HG03066 (cell line): ENCODE data around the gene AKR1B15.
"Not testable (repeated sequence)": the region's sequence is repeated elsewhere in the genome, so short reads cannot be mapped to it uniquely, and the experiment has no call there.

Experiments used
- ATAC-seq: cut with Tn5 transposase; IDR thresholded peaks from one replicate; pipeline ENCODE4 v1.9.1; 2021; ENCODE audit warnings: low read depth; ENCODE audit not compliant: unreplicated experiment

Gene AKR1B15

DNA sequence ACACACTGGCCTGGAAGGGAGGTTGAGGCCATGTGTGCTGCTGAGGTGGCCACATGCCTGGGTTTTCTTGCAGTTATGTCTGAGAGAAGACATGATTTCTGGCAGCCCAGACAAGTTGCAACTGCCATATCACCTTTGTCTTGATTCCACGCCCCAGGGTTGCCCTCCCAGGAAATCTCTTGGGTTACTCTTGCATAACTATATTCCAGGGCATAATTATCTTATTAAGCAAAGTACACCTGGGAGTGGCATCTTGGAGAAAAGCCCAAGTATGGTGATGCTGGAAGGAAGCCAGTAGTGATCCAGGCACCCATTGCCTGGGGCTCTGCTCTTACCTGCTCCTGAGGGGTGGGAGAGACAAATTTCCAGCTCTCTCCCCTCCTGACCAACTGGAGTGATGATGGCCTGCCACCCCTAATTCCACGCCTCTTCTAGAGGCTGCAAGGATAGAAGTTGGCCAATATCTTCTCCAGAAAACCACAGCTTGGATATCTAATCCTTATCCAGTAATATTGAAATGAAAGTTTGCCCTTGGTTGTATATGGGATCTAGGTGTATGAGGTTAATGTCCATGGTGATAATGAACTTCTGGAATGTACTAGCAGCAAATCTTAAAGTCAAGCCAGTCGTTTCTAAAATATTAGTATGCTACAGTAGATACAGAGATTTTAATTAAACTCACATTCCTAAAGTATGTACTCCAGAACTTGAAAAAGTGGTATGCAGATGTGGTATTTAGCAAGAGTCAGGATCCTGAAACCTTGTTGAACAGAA, 16.5 kb upstream of the AKR1B15 start:
- ATAC-seq, result no peak

DNA sequence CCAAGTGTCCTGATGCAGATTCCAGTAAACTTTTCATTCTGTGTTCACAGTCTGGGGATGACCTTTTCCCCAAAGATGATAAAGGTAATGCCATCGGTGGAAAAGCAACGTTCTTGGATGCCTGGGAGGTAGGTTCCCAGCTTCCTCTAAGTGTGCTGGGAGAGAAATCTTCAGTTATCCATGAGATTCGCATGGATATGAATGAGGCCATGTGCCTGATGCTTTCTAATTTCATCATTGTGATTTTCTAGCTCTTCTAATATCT, 16.0 kb upstream of the AKR1B15 start:
- no peak for ATAC-seq

DNA sequence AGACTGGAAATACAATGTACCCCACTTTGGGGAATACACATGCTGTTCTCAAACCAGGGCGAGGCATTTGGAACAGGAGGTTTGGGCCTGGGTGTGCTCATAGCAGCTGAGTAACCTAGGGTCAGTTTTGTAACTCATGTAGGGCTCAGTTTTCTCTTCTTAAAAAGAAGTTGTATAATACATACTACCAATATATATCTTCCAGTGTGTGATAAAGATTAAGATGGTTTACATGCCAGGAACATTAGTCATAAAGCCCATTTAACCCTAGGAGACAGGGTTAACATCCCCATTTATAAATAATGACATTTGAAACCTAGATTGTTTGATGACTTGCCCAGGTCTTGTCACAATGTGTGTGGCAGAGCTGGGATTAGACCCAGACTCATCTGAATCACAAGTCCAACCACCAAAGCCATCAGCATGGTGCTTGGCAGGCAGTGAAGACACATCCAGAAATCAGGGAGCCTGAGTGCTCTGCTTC, 15.6 kb upstream of the AKR1B15 start:
- no peak for ATAC-seq

DNA sequence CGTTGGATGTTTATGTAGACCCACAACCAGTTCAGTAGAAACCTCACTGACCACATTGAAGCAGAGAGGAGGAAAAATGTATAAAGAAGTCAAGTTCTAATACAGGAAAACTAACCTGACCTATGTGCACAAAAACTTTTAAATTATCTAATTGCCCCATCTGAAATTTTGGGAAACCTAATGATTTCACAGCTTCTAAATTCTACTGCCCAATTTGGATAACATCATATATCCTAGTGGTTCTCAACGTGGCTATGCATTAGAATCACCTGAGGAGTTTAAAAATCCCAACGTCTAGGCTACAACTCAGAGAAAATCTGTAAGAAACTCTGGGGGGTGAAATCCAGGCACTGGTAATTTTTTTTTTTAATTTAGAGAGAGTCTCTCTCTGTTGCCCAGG, 14.3 kb upstream of the AKR1B15 start:
- no peak for ATAC-seq

DNA sequence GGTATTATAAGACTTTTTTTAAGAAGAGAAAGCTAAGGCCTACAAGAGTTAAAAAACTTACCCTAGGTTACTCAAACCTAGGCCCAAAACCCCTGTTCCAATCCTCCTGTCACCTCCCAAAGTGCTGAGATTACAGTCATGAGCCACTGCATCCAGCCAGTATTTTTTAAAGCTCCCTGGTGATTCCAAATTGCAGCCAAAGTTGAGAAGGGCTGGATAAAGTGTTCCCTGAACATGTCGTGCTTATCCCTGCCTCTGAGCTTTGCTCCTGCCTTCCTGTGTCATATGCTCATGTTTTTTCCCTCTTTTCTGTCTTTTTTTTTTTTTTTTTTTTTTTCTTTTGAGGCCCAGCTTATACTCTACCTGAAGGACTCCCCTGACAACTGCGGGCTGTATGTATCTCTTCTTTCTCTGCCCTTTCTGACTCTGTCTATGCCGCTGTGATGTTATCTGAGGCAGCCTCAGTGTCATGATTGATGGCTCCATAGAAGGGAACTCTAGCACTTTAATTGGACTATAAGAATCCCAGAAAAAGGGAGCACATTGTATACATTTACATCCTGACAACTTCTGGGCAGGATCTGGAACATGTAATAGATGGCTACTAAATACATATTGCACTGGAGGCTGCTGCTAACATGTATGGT, 13.5 kb upstream of the AKR1B15 start:
- no peak for ATAC-seq

DNA sequence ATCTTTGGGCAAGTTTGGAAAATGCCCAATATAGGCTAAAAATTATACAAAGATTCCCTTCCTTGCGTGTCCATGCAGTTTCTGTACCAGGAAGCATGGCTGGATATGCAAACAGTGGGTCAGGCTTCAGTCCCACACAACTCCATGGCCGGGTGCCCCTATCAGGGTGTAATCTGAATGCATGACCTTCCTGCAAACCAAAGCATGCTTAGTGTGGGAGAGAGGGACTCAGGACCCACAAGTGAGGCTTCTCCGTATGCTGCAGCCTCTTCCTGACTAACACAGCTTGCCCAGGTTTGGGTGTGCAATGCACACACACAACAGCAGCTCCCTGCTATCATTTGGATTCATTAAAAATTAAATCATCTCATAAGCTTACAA, 13.0 kb upstream of the AKR1B15 start:
- ATAC-seq, result no peak

DNA sequence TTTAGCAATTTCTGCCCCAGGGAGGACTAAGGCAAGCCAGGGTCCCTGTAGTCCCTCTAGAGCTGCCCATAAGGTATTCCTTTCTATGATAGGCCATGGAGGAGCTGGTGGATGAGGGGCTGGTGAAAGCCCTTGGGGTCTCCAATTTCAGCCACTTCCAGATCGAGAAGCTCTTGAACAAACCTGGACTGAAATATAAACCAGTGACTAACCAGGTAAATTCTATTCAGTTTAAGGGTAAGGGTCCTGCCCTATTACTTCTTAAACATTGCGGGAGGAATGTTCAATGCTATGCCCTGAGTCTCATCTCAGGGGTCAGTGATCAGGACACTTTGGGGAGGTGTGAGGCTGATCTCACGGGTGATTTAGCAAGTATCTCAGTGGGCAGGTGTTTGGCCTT, 12.4 kb upstream of the AKR1B15 start:
- ATAC-seq, result not testable (repeated sequence)

DNA sequence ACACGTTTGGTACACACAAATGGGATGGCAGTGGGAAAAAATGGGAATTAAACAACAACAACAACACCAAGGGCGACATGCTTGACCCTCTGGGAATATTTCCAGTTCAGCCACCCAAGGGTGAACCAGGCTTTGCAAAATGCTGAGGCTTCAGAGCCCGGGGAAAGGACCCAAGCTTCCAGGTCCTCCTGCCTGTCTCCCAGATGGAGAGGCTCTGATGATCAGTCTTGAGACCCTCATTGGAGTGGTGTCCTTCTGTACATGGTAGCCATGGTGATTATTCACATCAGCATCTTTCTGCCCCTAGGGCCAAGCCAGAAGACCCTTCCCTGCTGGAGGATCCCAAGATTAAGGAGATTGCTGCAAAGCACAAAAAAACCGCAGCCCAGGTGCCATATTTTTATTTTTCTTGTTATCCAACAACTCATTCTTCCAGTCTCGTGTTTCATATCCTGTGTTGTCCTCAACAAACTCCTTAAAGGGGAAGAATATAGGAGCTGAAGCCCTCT, 11.6 kb upstream of the AKR1B15 start:
- not testable (repeated sequence) for ATAC-seq

DNA sequence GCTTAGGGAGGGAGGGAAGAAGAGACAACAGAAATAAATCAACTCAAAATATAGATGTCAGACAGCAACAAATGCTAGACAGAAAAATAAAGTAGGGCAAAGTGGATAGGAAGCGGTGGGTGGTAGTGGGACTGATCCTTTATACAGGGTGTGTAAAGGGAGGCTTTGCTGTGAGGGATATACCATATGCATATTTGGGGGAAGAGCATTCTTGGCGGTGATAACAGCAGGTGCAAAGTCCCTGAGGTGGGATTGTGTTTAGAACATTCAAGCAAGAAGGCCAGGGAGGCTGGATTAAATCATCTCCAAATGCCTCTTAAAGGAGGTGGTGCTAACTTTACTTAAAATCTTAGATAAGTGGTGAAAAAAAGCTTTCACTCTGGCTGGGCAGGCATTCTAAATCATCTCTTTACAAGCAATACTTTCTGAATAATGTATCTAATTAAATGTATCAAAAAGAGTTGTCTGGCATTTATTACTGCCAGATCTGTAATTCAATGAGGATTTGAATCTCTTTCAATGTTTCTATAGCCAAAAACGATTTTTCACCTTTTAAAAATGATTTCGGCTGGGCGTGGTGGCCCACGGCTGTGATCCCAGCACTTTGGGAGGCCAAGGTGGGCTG, 9.4 kb upstream of the AKR1B15 start:
- no peak for ATAC-seq

DNA sequence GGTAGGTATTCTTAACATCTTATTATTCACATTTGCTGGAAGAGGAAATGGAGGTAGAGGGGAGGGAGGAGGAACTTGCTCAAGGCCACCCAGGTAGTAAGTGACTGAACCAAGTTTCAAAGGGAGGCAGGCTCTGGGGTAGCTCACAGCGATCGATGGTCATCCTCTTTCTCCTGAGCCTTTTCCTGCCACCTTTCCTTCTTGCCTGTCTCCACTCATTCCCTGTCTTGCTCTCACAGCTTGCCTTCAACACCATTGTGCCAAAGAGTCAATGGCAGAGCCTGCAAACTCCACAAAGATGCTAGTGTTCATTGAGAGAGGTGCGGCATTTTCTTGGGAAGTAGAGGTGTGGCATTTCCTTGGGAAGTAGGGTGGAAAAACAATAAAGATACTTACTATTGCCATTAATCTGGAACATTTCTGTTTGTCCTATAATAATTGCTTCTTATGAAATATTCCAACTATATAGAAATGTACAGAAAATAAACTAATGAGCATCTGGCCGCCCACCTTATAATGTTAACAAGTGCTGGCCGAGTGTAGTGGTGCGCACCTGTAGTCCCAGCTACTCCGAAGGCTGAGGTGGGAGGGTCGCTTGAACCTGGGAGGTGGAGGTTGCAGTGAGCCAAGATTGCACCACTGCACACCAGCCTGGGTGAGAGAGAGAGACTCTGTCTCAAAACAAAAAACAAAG, 7.3 kb upstream of the AKR1B15 start:
- ATAC-seq, result not testable (repeated sequence)

DNA sequence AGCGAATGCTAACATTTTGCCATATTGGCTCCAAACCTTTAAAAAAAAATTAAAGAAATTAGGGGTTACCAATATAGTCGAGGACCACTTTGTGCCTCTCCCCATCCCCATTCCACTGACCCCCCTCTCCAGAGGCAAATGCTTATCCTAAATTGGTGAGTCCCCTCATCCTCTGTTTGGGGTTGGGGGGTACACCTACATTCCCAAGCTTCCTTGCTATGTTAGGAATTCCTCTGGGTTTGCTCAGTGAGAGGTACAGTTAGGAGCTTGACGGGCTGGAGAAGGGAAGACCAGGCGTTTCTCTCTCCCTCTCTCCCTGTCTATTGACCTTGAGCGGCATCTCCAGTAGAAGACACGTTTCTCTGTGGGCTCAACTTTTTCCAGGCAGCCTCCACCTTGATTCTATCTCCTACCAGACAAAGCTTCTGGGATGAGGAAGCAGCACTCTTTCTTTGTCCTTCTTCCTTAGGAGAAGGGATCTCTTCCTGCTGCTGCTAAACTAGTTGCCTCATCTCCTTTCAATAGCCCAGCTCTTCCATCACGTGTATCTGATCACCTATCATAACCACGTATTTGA, 6.6 kb upstream of the AKR1B15 start:
- no peak for ATAC-seq

DNA sequence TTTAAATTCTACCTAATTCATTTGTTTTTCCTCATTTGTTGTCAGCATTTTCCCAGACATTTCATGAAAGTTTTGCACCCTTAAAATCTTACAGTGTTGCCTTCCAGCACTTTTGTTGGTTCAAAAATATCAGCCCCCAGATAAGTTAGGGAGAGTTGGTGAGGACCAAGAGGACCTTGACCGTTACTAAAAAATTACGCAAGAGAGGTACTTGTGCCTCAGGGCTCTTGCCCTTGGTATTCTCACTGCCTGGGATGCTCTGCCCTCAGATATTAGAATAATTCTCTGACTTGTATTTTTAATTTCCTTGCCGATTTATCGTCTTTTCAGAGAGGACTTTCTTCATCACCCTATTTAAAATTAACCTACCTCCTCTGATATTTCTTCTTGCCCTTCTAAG, 3.5 kb upstream of the AKR1B15 start:
- ATAC-seq, result no peak

DNA sequence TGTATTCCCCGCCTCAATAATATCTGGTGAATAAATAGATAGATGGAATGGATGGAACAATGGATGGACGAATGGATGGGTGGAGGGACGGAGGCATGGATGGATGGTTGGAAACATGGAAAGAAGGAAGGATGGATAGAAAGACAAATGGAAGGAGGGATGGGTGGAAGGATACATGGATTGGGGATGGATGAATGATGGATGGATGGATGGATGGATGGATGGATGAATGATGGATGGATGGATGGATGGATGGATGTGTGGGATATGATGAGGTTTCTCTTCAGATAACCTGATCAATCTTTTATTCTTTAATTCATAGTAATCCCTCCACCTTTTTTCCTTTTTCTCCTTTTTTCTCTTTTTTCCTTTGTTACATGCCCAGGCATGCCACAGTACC, 3.0 kb upstream of the AKR1B15 start:
- no peak for ATAC-seq

DNA sequence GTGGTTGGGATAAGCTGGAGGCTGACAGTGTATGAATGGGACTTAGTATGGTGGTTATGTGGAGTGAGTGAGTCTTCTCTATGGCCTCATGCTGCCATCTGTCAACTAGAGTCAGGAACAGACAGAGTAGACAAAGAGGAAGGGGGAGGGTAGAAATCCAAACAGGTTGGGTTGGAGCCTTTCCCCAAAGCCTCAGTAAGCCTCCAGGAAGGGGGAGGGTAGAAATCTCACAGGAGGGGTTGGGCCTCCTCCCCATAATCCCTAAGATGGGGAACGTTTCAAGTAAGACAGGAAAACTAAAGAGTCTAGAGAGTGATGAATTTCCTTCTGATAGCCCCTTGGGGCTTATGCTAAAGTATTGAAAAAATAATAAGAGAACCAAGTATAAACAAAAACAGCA, 2.0 kb upstream of the AKR1B15 start:
- no peak for ATAC-seq

DNA sequence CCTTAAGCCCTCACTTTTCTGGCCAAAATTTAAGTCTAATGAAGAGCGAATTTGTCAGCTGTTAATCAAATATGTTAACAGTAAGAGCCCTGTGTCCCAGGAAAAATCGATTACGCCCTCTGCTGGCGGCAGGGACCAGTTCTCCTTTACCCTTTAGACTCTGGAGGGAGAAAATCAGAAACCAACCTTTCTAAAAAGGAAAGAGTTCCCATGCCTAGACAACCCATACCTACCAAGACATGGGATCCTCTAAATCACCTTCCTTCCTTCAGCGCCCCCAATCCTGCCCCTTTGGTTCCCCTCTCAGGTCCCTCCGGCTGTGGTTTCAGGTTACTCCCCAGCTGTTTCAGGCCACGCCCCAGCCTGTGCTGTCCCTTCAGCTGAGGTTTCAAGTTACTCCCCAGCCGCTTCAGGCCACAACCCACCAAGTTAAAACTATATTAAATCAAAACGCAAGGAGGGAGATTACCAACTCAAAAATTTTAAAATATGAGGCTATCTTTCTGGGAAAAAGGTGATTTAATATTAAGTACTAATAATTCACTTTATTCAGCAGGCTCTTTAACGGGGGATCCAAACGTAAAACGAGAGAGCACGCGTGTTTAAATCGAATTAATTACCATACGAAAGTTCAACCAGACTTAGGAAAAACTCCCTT, 1.4 kb upstream of the AKR1B15 start:
- peak; percentile 74 for ATAC-seq

DNA sequence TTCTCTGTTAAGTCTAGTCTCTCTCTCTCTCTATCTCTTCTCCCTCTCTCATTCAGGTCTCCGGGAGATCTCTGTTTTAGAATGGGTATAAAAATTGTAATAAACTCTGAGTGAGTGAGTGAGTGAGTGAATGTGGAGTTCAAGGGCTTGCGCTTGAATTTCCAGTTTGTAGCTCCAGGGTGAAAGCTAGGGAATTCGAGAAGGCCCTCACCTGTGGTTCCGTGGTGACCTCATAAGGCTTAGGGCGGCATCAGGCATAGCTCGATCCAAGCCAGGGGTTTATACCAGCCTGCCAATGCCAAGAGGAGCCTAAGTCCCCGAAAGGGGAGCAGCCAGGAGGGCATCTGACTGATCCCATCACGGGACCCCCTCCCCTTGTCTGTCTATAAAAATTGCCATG, 456 bp downstream of the AKR1B15 start:
- ATAC-seq, result no peak

DNA sequence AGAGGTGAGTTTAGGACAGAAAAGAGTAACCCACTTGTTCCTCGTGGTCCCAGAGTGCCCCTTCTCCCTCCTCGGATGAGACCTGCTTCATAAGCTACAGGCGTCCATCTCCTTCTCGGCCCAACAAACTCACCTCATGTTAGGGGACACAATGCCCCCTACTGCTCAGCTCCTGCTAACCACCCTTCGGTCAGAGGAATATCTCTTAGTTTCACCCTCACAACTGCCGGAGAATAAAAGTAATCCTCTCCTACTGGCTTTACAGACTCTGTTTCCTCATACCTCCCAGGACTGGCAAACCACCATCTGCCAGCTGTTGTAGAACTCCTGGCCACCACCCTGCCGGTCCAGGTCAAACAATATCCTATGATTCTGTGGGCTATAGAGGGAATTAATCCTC, 3.2 kb downstream of the AKR1B15 start:
- ATAC-seq, result no peak

DNA sequence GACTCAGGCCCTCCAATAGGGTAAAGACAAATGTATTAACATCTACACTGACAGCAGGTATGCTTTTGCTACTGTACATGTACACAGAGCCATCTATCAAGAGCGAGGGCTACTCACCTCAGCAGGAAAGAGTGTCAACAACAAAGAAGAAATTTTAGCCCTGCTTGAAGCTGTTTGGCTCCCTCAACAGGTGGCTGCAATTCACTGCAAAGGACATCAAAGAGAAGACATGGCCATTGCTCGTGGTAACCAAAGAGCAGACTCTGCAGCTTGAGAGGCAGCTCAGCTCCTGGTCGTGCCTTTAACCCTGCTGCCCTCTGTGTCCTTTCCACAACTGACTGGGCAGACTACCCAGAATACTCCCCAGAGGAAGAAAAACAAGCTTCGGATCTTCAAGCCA, 5.1 kb downstream of the AKR1B15 start:
- ATAC-seq, result no peak

DNA sequence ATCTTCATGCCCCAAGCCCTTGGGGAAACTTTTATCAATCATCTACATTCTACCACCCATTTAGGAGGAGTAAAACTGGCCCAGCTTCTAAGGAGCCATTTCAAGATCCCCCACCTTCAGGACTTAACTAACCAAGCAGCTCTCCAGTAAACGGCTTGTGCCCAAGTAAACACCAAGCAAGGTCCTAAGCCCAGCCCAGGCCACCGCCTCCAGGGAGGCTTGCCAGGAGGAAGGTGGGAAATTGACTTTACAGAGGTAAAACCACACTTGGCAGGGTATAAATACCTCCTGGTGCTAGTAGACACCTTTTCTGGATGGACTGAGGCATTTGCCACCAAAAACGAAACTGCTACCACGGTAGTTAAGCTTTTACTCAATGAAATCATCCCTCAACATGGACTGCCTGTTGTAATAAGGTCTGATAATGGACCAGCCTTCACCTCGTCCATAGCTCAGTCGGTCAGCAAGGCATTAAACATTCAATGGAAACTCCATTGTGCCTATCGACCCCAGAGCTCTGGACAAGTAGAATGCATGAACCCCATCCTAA, 5.6 kb downstream of the AKR1B15 start:
- ATAC-seq, result no peak

DNA sequence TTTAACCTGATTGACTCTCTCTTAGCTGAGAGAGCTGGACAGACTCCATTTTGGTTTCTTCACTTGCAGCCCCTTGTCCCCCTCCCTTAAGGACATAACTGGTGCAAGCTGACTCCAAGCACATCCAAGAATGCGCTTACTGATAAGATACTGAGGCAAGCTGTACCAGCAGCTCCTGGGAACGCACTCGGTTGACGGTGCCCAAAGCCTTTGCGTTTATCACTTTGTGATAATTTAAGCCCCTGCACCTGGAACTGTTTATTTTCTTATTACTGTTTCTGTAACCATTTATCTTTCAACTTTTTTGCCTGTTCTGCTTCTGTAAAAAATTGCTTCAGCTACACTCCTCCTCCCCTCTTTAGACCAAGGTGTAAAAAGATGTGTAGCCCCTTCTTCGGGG, 8.5 kb downstream of the AKR1B15 start:
- no peak for ATAC-seq
